GM23248 (cell line): ENCODE measurements around the gene SMNDC1. TPM values are rescaled to one million over a fixed set of nuclear protein-coding genes. Genes with fewer than 3 reads are reported as not detected.

Experiments
- DNase-seq: peaks from one replicate; pipeline ENCODE4 v3.0.0-alpha.2; 2015
- H2AFZ ChIP-seq: fragments of 200-600 bp; sonication (generic); 2 replicates; pipeline ENCODE4 v1.6.1; 2016; ENCODE audit warnings: antibody characterized with exemption
- H3F3A ChIP-seq: fragments of 200-600 bp; sonication (generic); 2 replicates; pipeline ENCODE4 v1.6.1; 2016; ENCODE audit warnings: mild to moderate bottlenecking, antibody characterized with exemption, mixed run types; ENCODE audit not compliant: insufficient read depth
- H3K27ac ChIP-seq: fragments of 200-600 bp; sonication (generic); 2 replicates; pipeline ENCODE4 v1.5.1; 2016; ENCODE audit warnings: mild to moderate bottlenecking
- H3K27me3 ChIP-seq: fragments of 200-600 bp; sonication (generic); replicated peaks from 2 replicates; pipeline ENCODE4 v1.6.1; 2016; ENCODE audit warnings: mild to moderate bottlenecking; ENCODE audit not compliant: insufficient read depth
- H3K36me3 ChIP-seq: fragments of 200-600 bp; sonication (generic); 2 replicates; pipeline ENCODE4 v1.6.1; 2016; ENCODE audit warnings: low read depth, mild to moderate bottlenecking
- H3K4me1 ChIP-seq: fragments of 200-600 bp; sonication (generic); 2 replicates; pipeline ENCODE4 v1.6.1; 2016; ENCODE audit warnings: mild to moderate bottlenecking; ENCODE audit not compliant: insufficient read depth
- H3K4me2 ChIP-seq: fragments of 200-600 bp; sonication (generic); one replicate; pipeline ENCODE4 v1.6.1; 2016; ENCODE audit warnings: mild to moderate bottlenecking; ENCODE audit not compliant: unreplicated experiment
- H3K4me3 ChIP-seq: fragments of 200-600 bp; sonication (generic); 2 replicates; pipeline ENCODE4 v1.5.1; 2016; ENCODE audit warnings: mild to moderate bottlenecking
- H3K79me2 ChIP-seq: fragments of 200-600 bp; sonication (generic); 2 replicates; pipeline ENCODE4 v1.6.1; 2016; ENCODE audit warnings: mild to moderate bottlenecking; ENCODE audit not compliant: insufficient read depth
- H3K9ac ChIP-seq: fragments of 200-600 bp; sonication (generic); 2 replicates; pipeline ENCODE4 v1.6.1; 2016; ENCODE audit warnings: mild to moderate bottlenecking
- H3K9me2 ChIP-seq: fragments of 200-600 bp; sonication (generic); 2 replicates; pipeline ENCODE4 v1.6.1; 2016; ENCODE audit warnings: mixed run types, mild to moderate bottlenecking, moderate library complexity; ENCODE audit not compliant: insufficient read depth
- H3K9me3 ChIP-seq: fragments of 200-600 bp; sonication (generic); one replicate; pipeline ENCODE4 v1.6.1; 2017; ENCODE audit warnings: low read depth
- H4K20me1 ChIP-seq: fragments of 200-600 bp; sonication (generic); 2 replicates; pipeline ENCODE4 v1.6.0; 2016; ENCODE audit not compliant: insufficient read depth
- EZH2 ChIP-seq: fragments of 200-600 bp; sonication (generic); IDR thresholded peaks from 2 replicates; pipeline ENCODE4 v1.6.1; 2018; ENCODE audit warnings: antibody characterized with exemption, mild to moderate bottlenecking; ENCODE audit not compliant: insufficient read depth, poor library complexity, severe bottlenecking
- EZH2phosphoT487 ChIP-seq: fragments of 200-600 bp; sonication (generic); IDR thresholded peaks from 2 replicates; pipeline ENCODE4 v1.6.1; 2018; ENCODE audit warnings: antibody characterized with exemption, moderate library complexity, mild to moderate bottlenecking, low read depth; ENCODE audit not compliant: insufficient read depth
- WGBS, 2 experiments: methylation state at CpG; one replicate each; pipeline ENCODE4 v1.1.6; 2015 to 2017; ENCODE audit warnings: low lambda C conversion rate in 2 of 2, low coverage in 1 of 2; ENCODE audit errors: missing lambda C conversion rate in 2 of 2; 5-methylcytosine and 5-hydroxymethylcytosine counted together
- in situ Hi-C: fragments of 300-500 bp; cut with MboI; formaldehyde crosslinking; loops from 2 replicates; pipeline ENCODE4 v1.15.0; 2020
- polyA plus RNA-seq: library from polyadenylated mRNA; unstranded; fragments of >200 nt; fragmentation: Nextera tagmentation; extraction: Ambion mirVana; gene quantifications from 2 replicates; pipeline ENCODE4 v1.2.1, GENCODE V29; 2016
- total RNA-seq: library from RNA; depleted of rRNA; stranded (reverse); fragments of >200 nt; shearing (Covaris generic); gene quantifications from 2 replicates; pipeline ENCODE4 v1.2.3, GENCODE V29; 2014; rRNA removed

The SMNDC1 gene
- total RNA-seq (5.1 and 5.3 TPM in 2 replicates), polyA plus RNA-seq (21.6 and 24.2 TPM in 2 replicates)

GRCh38 chr10:110304780-110305421, at the start of gene SMNDC1:
TSS of gene SMNDC1 (minus strand) at chr10:110304920. CDS start at chr10:110303587, 1,333 bp downstream.
- no peaks in the 10 kb centered on the region; the same call in none of the 2 replicates for H4K20me1 ChIP-seq
- peak within 1 kb of the TSS; percentile 93 for H3K9ac ChIP-seq
- peaks cover 9% of the 10 kb centered on the region for H3F3A ChIP-seq
- no peaks in the 10 kb centered on the region for H3K9me3 ChIP-seq
- H3K9me2 ChIP-seq = no peaks in the 10 kb centered on the region
- peak within 1 kb of the TSS; percentile 90 for H2AFZ ChIP-seq
- peak within 1 kb of the TSS; percentile 90 for H3K4me3 ChIP-seq
- 0 to 1% methylated on average over 31 to 42 of the region's 42 CpGs for WGBS, 2 experiments
- H3K27ac ChIP-seq = peak within 1 kb of the TSS; percentile 84
- peaks cover 45% of the 10 kb centered on the region for H3K4me1 ChIP-seq
- H3K4me2 ChIP-seq = peak within 1 kb of the TSS; percentile 96
- DNase-seq = peak; percentile 100
- H3K79me2 ChIP-seq = peaks cover 48% of the 10 kb centered on the region
- in situ Hi-C loops = loop anchor here (25.0 kb wide), 1 partner anchor 582 kb away; no protein-coding TSS in a partner anchor
- peaks cover 34% of the 10 kb centered on the region for H3K36me3 ChIP-seq
- no peaks in the 10 kb centered on the region for H3K27me3 ChIP-seq
- no peak for TF ChIP-seq EZH2
- no peak for TF ChIP-seq EZH2phosphoT487

GRCh38 chr10:110354322-110354766, 49.6 kb upstream of the SMNDC1 start:
- Histone ChIP-seq H4K20me1 (no peaks in the 10 kb centered on the region), H3K27ac (peak overlapping the region; percentile 94), H3K27me3 (no peaks in the 10 kb centered on the region), H3K9me2 (no peaks in the 10 kb centered on the region), H3K9me3 (no peaks in the 10 kb centered on the region), H3K9ac (peak overlapping the region; percentile 74), H3F3A (peaks cover 37% of the 10 kb centered on the region), H3K79me2 (no peaks in the 10 kb centered on the region), H3K36me3 (no peaks in the 10 kb centered on the region), H2AFZ (peak overlapping the region; percentile 21; the same call in 1 of the 2 replicates), H3K4me3 (peak overlapping the region; percentile 55; the same call in 1 of the 2 replicates), H3K4me1 (peaks cover 54% of the 10 kb centered on the region), H3K4me2 (peak overlapping the region; percentile 55)
- in situ Hi-C loops = no loop called here
- 30 to 36% methylated on average over 11 of the region's 11 CpGs for WGBS, 2 experiments
- DNase-seq = peak; percentile 94
- TF ChIP-seq EZH2phosphoT487 (no peak), EZH2 (no peak)

- Histone ChIP-seq H3K4me3 (peak overlapping the region; percentile 55), H3K4me1 (peaks cover 48% of the 10 kb centered on the region)
Measured at GRCh38 chr10:110353244-110354119, 48.8 kb upstream of the SMNDC1 start.

GRCh38 chr10:110352930-110353243, 48.2 kb upstream of the SMNDC1 start:
- no peaks in the 10 kb centered on the region for H3K79me2 ChIP-seq
- WGBS, 2 experiments = 26 to 29% methylated on average over 2 of the region's 2 CpGs
- TF ChIP-seq EZH2 = no peak
- no peak for TF ChIP-seq EZH2phosphoT487
- peak overlapping the region; percentile 55 for H3K4me2 ChIP-seq
- H3K9ac ChIP-seq = peak overlapping the region; percentile 74
- H3K4me3 ChIP-seq = peak overlapping the region; percentile 55
- no peaks in the 10 kb centered on the region for H4K20me1 ChIP-seq
- H3K36me3 ChIP-seq = no peaks in the 10 kb centered on the region
- no peaks in the 10 kb centered on the region for H3K27me3 ChIP-seq
- peak overlapping the region; percentile 94 for H3K27ac ChIP-seq
- H3K4me1 ChIP-seq = peaks cover 46% of the 10 kb centered on the region
- in situ Hi-C loops = no loop called here
- H3K9me3 ChIP-seq = no peaks in the 10 kb centered on the region
- H3F3A ChIP-seq = peaks cover 37% of the 10 kb centered on the region
- H3K9me2 ChIP-seq = no peaks in the 10 kb centered on the region
- peak; percentile 17 for DNase-seq
- peak overlapping the region; percentile 51 for H2AFZ ChIP-seq

More at GRCh38 chr10:110353244-110354119, 48.8 kb upstream of the SMNDC1 start:
- no peaks in the 10 kb centered on the region for H3K36me3 ChIP-seq
- no peaks in the 10 kb centered on the region for H3K79me2 ChIP-seq
- no peaks in the 10 kb centered on the region for H4K20me1 ChIP-seq
- no peaks in the 10 kb centered on the region for H3K9me3 ChIP-seq
- TF ChIP-seq EZH2 (no peak), EZH2phosphoT487 (no peak)
- peak overlapping the region; percentile 55 for H3K4me2 ChIP-seq
- peak overlapping the region; percentile 94 for H3K27ac ChIP-seq
- no peaks in the 10 kb centered on the region for H3K9me2 ChIP-seq
- peak overlapping the region; percentile 51 for H2AFZ ChIP-seq
- H3K9ac ChIP-seq = peak overlapping the region; percentile 74
- DNase-seq = peak; percentile 99
- H3K27me3 ChIP-seq = no peaks in the 10 kb centered on the region
- WGBS, 2 experiments = 3 to 8% methylated on average over 13 to 14 of the region's 14 CpGs
- H3F3A ChIP-seq = peaks cover 37% of the 10 kb centered on the region
- in situ Hi-C loops = no loop called here
